ENCODE results near the gene FBXO27.

Gene FBXO27

GRCh38 chr19:38980583-38981374 lies 51.6 kb downstream of the FBXO27 start:
- DNase-seq = no peak

- DNase-seq = no peak
Observed at GRCh38 chr19:38979812-38980211, 52.5 kb downstream of the FBXO27 start.

DNA sequence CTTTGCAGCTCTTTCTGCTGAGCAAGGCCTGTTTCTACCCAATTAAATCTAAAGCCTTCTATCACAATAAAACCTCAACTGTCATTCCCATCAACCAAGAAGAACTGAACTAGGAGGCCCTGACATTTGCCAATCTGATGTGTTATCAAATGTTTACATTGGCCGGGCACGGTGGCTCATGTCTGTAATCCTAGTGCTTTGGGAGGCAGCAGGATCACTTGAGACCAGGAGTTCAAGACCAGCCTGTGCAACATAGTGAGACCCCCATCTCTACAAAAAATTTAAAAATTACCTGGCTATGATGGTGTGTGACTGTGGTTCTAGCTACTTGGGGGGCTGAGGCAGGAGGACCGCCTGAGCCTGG lies 54.0 kb downstream of the FBXO27 start:
- no peak for DNase-seq

DNA sequence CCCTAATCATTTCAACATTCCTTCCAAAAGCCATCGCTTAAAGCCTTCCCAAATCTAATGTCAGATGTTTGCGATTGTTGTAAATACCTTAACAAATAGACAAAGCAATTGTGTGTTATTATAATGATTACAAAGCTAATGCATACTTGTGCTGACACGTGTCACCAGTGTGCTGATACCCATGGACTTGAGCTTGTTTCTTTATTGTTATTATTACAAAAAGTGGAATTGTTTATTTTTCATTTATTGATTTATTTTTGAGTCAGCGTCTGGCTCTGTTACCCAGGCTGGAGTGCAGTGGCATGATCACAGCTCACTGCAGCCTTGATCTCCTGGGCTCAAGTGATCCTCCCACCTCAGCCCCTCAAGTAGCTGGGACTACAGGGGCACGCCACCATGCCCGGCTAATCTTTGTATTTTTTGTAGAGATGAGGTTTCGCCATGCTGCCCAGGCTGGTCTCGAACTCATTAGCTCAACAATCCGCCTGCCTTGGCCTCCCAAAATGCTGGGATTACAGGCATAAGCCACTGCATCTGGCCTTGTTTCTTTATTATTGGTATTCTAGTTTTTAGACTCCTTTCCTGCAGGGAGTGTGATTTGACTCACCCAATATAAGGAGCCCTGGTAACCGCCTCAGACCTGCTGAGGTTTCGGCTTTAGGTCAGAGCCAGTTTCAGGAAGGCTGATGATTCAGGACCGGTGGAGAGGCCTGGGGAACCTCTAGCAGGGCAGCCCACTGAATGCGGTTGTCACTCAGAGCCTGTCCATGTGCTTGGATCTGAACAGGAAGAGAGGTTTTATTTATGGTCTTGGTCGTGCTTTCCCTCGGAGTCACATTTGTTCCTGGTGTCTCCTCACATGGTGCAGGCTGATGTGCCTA lies 54.7 kb downstream of the FBXO27 start:
- DNase-seq = no peak

DNA sequence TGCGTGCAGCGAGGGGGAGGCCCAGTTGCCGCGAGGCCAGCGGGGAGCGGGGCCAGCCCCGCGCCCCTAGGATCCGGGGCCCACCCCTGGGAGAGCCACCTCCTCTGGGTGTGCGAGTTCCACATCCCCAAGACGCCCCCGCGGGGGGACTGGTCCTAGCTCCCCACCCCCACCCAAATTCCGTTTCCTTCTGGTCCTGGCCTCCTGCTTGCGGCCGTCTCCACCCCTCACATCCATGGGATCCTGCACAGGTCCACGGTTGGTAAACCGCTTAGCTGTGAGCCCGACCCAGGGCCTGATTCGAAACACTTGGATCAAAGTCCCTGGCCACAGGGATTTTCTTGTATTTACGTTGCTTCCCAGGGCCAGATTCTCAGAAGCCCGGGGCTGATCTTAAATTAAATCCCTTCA lies 56.5 kb downstream of the FBXO27 start:
- DNase-seq = no peak

DNA sequence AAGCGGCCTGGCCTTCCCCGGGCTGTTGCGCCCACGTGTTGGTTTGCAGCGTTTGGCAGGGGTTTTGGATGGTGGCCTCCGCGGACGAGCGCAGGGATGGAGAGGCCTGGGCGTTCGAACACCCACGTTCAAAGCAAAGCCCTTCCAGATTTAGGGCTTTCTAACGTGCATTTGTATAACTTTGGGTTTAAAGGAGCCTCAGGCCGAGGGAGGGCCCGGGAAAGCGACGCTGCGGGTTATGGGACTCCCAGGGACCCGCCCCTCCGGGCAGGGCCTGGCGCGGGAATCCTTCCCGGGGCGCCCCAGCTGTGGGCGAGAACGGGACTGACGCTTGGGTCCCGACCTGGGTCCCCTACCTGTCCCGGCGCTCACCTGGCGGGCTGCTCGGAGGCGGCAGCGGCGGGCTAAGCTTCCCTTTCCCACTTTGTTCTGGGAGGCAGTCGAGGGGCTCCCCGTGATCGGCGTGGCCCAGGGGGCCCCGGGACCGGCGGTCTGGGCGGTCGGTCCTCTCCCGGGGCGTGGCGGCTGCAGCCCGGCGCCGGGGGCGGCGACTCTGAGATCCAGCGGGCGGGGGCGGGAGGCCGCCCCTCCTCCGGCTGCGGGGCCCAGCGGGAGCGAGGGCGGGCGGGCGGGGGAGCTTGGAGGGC lies 57.0 kb downstream of the FBXO27 start, which contains the start of gene FBXO17:
Gene FBXO17 (minus strand): TSS at position 529 of the 647 bp plus-strand sequence. CDS start 25,423 bp downstream, outside the sequence.
- DNase-seq = peak; percentile 20

GRCh38 chr19:38974624-38975213 lies 57.6 kb downstream of the FBXO27 start:
- DNase-seq = no peak
